RWPE1 (cell line): ENCODE data around the gene SRPK2.

Source experiments
- CTCF ChIA-PET: fragments of 350-600 bp; sonication (Branson Sonifier 250); formaldehyde crosslinking; extraction: SDS; loops from one replicate; lab custom pipeline; 2021; lab: Yijun Ruan, JAX
- POLR2A ChIA-PET: fragments of 400-600 bp; formaldehyde crosslinking; extraction: SDS; loops from one replicate; lab custom pipeline; 2020; ENCODE audit warnings: antibody characterized with exemption; ENCODE audit not compliant: low non-redundant PET; lab: Yijun Ruan, JAX
- DNase-seq: peaks from one replicate; pipeline ENCODE4 v3.0.0; 2012; ENCODE audit warnings: low spot score
- H3K27ac ChIP-seq: fragments of 450-650 bp; 2 replicates; pipeline ENCODE4 v1.5.1; 2017
- CTCF ChIP-seq: fragments of 450-650 bp; conservative IDR thresholded peaks from 2 replicates; pipeline ENCODE4 v1.5.1; 2017; ENCODE audit warnings: low read depth, mild to moderate bottlenecking

SRPK2 gene

GRCh38 chr7:105157278-105157677, 231.4 kb downstream of the SRPK2 start:
- DNase-seq = no peak
- POLR2A ChIA-PET = no interaction called here
- CTCF ChIA-PET = interaction anchor here (0.6 kb wide), 2 partner anchors 265 to 1633 kb away, joined by 3 read pairs; no protein-coding TSS in a partner anchor
- no peak overlapping the region for H3K27ac ChIP-seq
- no peak for TF ChIP-seq CTCF

- no peak for TF ChIP-seq CTCF
- peak overlapping the region; percentile 70 for H3K27ac ChIP-seq
- ChIA-PET CTCF (interaction anchor here (0.5 to 0.6 kb wide), 2 partner anchors 212 to 1633 kb away, joined by 3 to 4 read pairs; no protein-coding TSS in a partner anchor), POLR2A (no interaction called here)
- no peak for DNase-seq
Measured at GRCh38 chr7:105156731-105157130, 232.0 kb downstream of the SRPK2 start.

- ChIA-PET CTCF (interaction anchor here (0.6 kb wide), 1 partner anchor 183 kb away, joined by 4 read pairs; no protein-coding TSS in a partner anchor), POLR2A (no interaction called here)
- no peak for TF ChIP-seq CTCF
- DNase-seq = no peak
- H3K27ac ChIP-seq = no peak overlapping the region
Measured at GRCh38 chr7:105154084-105154483, 234.6 kb downstream of the SRPK2 start.

- ChIA-PET POLR2A (no interaction called here), CTCF (no interaction called here)
- DNase-seq = no peak
- H3K27ac ChIP-seq = no peak overlapping the region
- TF ChIP-seq CTCF = no peak
Measured at GRCh38 chr7:105153531-105153930, 235.2 kb downstream of the SRPK2 start.

GRCh38 chr7:105151152-105151551, 237.6 kb downstream of the SRPK2 start:
- TF ChIP-seq CTCF = no peak
- POLR2A ChIA-PET = no interaction called here
- no peak overlapping the region for H3K27ac ChIP-seq
- CTCF ChIA-PET = no interaction called here
- no peak for DNase-seq

GRCh38 chr7:105149827-105150226, 238.9 kb downstream of the SRPK2 start:
- ChIA-PET CTCF (no interaction called here), POLR2A (no interaction called here)
- no peak for TF ChIP-seq CTCF
- peak; percentile 87 for DNase-seq
- peak overlapping the region; percentile 72 for H3K27ac ChIP-seq
